Astrocyte of the spinal cord (primary cell): ENCODE data around the gene UBL4A.
A peak's percentile ranks its signal among the peaks of the same experiment; 100 is the strongest.

Experiments used
- DNase-seq: peaks from one replicate; pipeline ENCODE4 v3.0.0; 2011; ENCODE audit warnings: low read depth, low spot score
- H3K4me3 ChIP-seq: 2 replicates; pipeline ENCODE4 v1.5.1; 2011; ENCODE audit warnings: low read depth, mild to moderate bottlenecking, low read length, moderate library complexity
- in situ Hi-C: cut with HindIII; loops from 2 replicates; pipeline ENCODE4 v1.10.0; 2017; ENCODE audit warnings: low sequenced_read_pairs
- TF ChIP-seq, protein P1 (sequence below): IDR thresholded peaks from 2 replicates; pipeline ENCODE4 v1.5.1; 2012; ENCODE audit warnings: low read depth, mild to moderate bottlenecking, low read length, inconsistent platforms

The UBL4A gene

DNA sequence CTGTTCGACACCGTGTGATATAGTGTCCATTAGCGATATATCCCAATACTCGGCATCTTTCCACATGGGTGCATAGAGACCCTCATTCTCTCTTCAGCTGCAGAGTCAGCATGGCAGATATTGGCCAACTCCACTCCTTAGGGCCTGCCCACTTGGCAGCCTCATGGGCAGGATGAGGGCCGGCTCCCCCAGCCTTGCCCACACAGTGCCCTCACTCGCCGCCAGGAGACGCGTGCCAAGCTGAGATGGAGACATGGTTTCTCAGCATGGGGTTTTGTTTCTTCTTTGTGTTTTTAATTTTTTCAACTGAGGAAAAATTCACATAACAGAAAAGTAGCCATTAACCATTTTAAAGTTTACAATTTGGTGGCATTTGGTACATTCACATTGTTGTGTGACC lies 33.6 kb downstream of the UBL4A start:
- in situ Hi-C loops = no loop called here
- DNase-seq = no peak
- TF ChIP-seq, protein P1, sequence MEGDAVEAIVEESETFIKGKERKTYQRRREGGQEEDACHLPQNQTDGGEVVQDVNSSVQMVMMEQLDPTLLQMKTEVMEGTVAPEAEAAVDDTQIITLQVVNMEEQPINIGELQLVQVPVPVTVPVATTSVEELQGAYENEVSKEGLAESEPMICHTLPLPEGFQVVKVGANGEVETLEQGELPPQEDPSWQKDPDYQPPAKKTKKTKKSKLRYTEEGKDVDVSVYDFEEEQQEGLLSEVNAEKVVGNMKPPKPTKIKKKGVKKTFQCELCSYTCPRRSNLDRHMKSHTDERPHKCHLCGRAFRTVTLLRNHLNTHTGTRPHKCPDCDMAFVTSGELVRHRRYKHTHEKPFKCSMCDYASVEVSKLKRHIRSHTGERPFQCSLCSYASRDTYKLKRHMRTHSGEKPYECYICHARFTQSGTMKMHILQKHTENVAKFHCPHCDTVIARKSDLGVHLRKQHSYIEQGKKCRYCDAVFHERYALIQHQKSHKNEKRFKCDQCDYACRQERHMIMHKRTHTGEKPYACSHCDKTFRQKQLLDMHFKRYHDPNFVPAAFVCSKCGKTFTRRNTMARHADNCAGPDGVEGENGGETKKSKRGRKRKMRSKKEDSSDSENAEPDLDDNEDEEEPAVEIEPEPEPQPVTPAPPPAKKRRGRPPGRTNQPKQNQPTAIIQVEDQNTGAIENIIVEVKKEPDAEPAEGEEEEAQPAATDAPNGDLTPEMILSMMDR = peak; percentile 5
- no peak overlapping the region for H3K4me3 ChIP-seq

DNA sequence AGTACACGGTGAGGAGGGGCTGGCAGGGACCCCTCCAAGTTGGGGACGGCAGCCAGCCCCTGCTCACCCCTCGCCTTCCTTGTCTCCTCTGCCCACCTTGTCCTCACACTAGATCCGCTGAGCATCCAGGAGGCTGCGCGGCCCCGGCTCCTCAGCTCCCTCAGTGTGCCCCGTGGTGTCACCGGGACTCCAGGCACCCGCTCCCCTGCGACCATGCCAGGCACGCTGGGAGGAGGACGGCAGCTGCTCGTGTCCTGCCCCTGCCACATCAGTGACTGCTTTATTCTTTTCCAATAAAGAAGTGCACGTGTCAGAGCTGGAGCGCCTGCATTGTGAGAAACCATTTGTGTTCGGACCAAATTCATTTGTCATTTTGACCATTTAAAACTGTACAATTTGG lies 36.1 kb downstream of the UBL4A start:
- TF ChIP-seq, protein P1 = no peak
- no peak for DNase-seq
- no peak overlapping the region for H3K4me3 ChIP-seq
- in situ Hi-C loops = no loop called here

DNA sequence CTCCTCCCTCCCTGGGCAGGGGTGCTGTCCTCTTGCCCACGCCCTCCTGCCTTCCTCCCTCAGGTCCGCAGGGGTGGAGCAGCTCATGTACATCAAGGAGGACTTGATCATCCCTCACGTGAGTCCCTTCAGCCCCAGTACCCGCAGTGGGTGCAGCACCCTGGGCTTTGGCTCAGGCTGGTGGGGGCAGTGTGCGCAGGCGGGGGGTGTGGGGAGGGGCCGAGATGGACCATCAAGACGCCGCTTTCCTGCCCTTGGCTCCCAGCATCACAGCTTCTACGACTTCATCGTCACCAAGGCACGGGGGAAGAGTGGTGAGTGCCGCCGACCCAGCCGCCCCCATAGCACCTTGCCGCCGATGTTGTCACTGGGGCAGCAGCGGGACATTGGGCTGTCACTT lies 36.8 kb downstream of the UBL4A start:
- no peak overlapping the region for H3K4me3 ChIP-seq
- in situ Hi-C loops = no loop called here
- TF ChIP-seq, protein P1 = no peak
- DNase-seq = no peak

DNA sequence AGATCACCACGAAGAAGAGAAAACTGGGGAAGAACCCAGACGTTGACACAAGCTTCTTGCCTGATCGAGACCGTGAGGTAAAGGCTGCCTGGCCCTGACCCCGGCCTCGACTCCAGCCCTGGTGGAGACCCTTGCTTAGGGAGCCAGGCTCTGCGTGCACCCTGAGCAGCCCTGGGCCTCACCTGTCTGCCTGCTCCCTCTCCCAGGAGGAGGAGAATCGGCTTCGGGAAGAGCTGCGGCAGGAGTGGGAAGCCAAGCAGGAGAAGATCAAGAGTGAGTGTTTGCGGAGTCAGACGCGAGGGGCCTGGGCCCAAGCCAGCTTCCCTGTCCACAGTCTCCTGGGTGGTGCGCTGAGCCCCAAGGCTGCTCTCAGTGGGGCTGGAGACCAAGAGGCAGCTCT lies 37.9 kb downstream of the UBL4A start:
- in situ Hi-C loops = no loop called here
- TF ChIP-seq, protein P1 = no peak
- DNase-seq = no peak
- H3K4me3 ChIP-seq = no peak overlapping the region

DNA sequence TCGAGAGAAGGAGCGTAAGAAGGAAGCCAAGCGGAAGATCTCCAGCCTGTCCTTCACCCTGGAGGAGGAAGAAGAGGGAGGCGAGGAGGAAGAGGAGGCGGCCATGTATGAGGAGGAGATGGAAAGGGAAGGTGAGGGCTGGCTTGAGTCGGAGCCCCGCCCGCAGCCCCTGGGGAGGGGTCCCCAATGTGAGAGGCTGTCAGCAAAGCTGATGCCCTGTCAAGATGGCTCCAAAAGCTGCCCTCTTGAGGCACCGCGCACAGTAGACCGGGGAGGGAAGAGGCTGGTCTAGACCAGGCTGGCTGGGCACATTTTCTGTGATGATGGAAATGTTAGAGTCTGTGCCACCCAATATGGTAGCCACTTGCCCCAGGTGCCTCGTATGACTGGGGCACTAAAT lies 40.0 kb downstream of the UBL4A start:
- TF ChIP-seq, protein P1 = no peak
- in situ Hi-C loops = no loop called here
- no peak overlapping the region for H3K4me3 ChIP-seq
- no peak for DNase-seq

DNA sequence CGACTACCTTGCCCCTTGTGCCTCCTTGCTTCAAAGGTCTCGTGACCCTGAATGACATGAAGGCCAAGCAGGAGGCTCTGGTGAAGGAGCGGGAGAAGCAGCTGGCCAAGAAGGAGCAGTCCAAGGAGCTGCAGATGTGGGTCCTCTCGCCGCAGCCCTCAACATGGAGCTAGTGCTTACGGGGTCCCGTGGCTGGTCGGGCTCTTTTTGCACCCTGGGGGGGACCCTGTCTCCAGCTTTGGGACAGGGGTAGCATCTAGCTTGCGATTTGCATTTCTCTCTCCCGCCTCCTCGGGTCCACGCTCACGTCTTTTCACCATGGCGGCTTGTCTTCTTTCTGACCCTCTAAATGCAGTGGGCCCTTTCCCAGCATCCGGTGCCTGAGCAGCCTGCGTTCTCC lies 40.6 kb downstream of the UBL4A start:
- no peak for DNase-seq
- in situ Hi-C loops = no loop called here
- TF ChIP-seq, protein P1 = no peak
- no peak overlapping the region for H3K4me3 ChIP-seq

DNA sequence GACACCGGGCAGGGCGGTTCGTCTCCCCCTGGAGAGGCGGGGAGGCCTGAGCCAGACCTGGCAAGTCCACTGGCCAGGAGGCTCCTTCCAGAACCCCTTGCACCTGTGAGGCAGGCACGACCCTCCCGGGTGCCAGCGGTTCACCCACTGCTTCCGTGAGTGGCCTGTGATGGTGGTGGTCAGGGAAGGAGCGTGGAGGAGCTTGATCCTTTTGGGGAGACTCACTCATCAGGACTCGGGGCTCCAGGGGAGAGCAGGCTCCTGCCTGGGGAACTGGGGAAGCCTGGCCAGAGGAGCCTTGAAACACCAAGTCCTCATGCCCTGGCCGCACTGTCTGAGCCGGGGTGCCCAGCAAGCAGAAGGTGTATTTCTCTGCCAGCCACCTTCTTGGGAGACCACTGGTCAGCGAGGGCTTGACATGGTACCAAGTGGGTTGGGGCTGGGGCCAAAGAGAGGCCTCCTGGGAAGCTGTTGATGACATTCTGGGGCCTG lies 41.6 kb downstream of the UBL4A start:
- DNase-seq = no peak
- TF ChIP-seq, protein P1 = no peak
- peak overlapping the region; percentile 55 for H3K4me3 ChIP-seq
- in situ Hi-C loops = no loop called here
